H1 (cell line): ENCODE data around the gene OASL. TPM values are rescaled to one million over a fixed set of nuclear protein-coding genes. Genes with fewer than 3 reads are reported as not detected.

Source experiments
- CTCF ChIA-PET: fragments of 300-600 bp; sonication (Branson Sonifier 250); formaldehyde crosslinking; loops from one replicate; lab custom pipeline; 2021; ENCODE audit not compliant: partially characterized antibody; lab: Charles Lee
- POLR2A ChIA-PET: fragments of 300-600 bp; sonication (Branson Sonifier 250); formaldehyde crosslinking; loops from one replicate; lab custom pipeline; 2021; ENCODE audit warnings: inconsistent platforms; ENCODE audit not compliant: partially characterized antibody; lab: Charles Lee
- DNase-seq, 2 experiments: peaks; one replicate each; pipeline versions ENCODE4 v3.0.0 to v3.0.0-alpha.2; 2010 to 2022; ENCODE audit warnings: low spot score in 2 of 2, low read depth in 1 of 2, mixed read lengths in 1 of 2
- FAIRE-seq: peaks from 2 replicates; lab custom pipeline; 2011; peaks lifted over from hg19 to GRCh38; lab: Jason Lieb, UNC
- H2AFZ ChIP-seq: 2 replicates; pipeline ENCODE4 v1.8.1; 2012; ENCODE audit warnings: low read length, inconsistent platforms
- H2AK5ac ChIP-seq: 2 replicates; pipeline ENCODE4 v1.6.1; 2013; ENCODE audit warnings: low read depth, low read length
- H2BK120ac ChIP-seq: replicated peaks from 2 replicates; pipeline ENCODE3; 2013; ENCODE audit warnings: low read depth, low read length, inconsistent platforms
- H2BK12ac ChIP-seq: 2 replicates; pipeline ENCODE4 v1.6.1; 2013; ENCODE audit warnings: low read depth, low read length
- H2BK15ac ChIP-seq: 2 replicates; pipeline ENCODE4 v1.6.1; 2013; ENCODE audit warnings: low read length
- H2BK20ac ChIP-seq: 2 replicates; pipeline ENCODE4 v1.6.1; 2013; ENCODE audit warnings: low read length
- H2BK5ac ChIP-seq: 2 replicates; pipeline ENCODE4 v1.6.1; 2013; ENCODE audit warnings: low read depth, low read length
- H3K14ac ChIP-seq: 2 replicates; pipeline ENCODE4 v1.6.1; 2013; ENCODE audit warnings: inconsistent platforms; ENCODE audit not compliant: insufficient read length
- H3K18ac ChIP-seq: 2 replicates; pipeline ENCODE4 v1.6.1; 2013; ENCODE audit warnings: low read length; ENCODE audit errors: extremely low read depth
- H3K23ac ChIP-seq: 2 replicates; pipeline ENCODE4 v1.6.1; 2013; ENCODE audit warnings: inconsistent platforms; ENCODE audit not compliant: insufficient read length
- H3K23me2 ChIP-seq: 2 replicates; pipeline ENCODE4 v1.6.1; 2013; ENCODE audit warnings: low read depth, low read length
- H3K27ac ChIP-seq: 2 replicates; pipeline ENCODE4 v1.6.1; 2011; ENCODE audit warnings: low read depth, low read length, inconsistent platforms
- H3K27me3 ChIP-seq, 4 experiments: replicated peaks in 1 of 4; 1 replicate in 1 of 4; 2 replicates in 3 of 4; pipeline versions ENCODE4 v1.6.1 to v1.8.1; 2011 to 2013; ENCODE audit warnings: low read length in 3 of 4, mild to moderate bottlenecking in 3 of 4, inconsistent platforms in 2 of 4, mixed read lengths in 2 of 4, moderate library complexity in 1 of 4; ENCODE audit not compliant: control insufficient read depth in 3 of 4, insufficient read depth in 3 of 4; ENCODE audit errors: extremely low read depth in 1 of 4
- H3K36me3 ChIP-seq, 4 experiments: 2 replicates each; pipeline versions ENCODE4 v1.6.1 to v1.8.1; 2011 to 2013; ENCODE audit warnings: mild to moderate bottlenecking in 4 of 4, low read length in 3 of 4, moderate library complexity in 2 of 4, control low read depth in 1 of 4, inconsistent platforms in 1 of 4; ENCODE audit not compliant: insufficient read depth in 4 of 4, control insufficient read depth in 2 of 4
- H3K4ac ChIP-seq: replicated peaks from 2 replicates; pipeline ENCODE3; 2013; ENCODE audit warnings: low read length, low read depth, mixed read lengths, inconsistent platforms; ENCODE audit not compliant: insufficient read length
- H3K4me1 ChIP-seq, 4 experiments: replicated peaks in 1 of 4; 1 replicate in 1 of 4; 2 replicates in 3 of 4; pipeline versions ENCODE4 v1.6.1 to v1.8.1; 2011 to 2013; ENCODE audit warnings: low read length in 3 of 4, inconsistent platforms in 2 of 4, mixed read lengths in 1 of 4; ENCODE audit not compliant: insufficient read depth in 4 of 4, control insufficient read depth in 3 of 4
- H3K4me2 ChIP-seq, 2 experiments: 2 replicates each; pipeline versions ENCODE4 v1.6.1 to v1.8.1; 2011 to 2013; ENCODE audit warnings: low read depth in 2 of 2, low read length in 2 of 2, control low read depth in 1 of 2, inconsistent platforms in 1 of 2, mild to moderate bottlenecking in 1 of 2; ENCODE audit not compliant: insufficient read depth in 1 of 2
- H3K4me3 ChIP-seq, 4 experiments: fragments of 200-600, 300-600 bp in 1 of 4; sonication (generic), shearing (Covaris generic), sonication (Bioruptor Twin) in 1 of 4; 2 replicates each; pipeline versions ENCODE4 v1.5.1 to v1.8.1; 2011 to 2016; ENCODE audit warnings: low read length in 4 of 4, low read depth in 3 of 4, control low read depth in 2 of 4, inconsistent platforms in 2 of 4, mild to moderate bottlenecking in 2 of 4, mixed read lengths in 1 of 4, moderate library complexity in 1 of 4; ENCODE audit not compliant: insufficient read depth in 2 of 4; ENCODE audit errors: extremely low read depth in 1 of 4
- H3K56ac ChIP-seq: replicated peaks from 2 replicates; pipeline ENCODE3; 2013; ENCODE audit warnings: low read depth, mild to moderate bottlenecking, mixed read lengths, low read length, inconsistent platforms; ENCODE audit not compliant: insufficient read length
- H3K79me1 ChIP-seq: 2 replicates; pipeline ENCODE4 v1.6.1; 2013; ENCODE audit warnings: low read depth, low read length, control low read depth
- H3K79me2 ChIP-seq, 2 experiments: 2 replicates each; pipeline versions ENCODE4 v1.6.1 to v1.8.1; 2012 to 2013; ENCODE audit warnings: low read length in 2 of 2, mild to moderate bottlenecking in 2 of 2, inconsistent platforms in 1 of 2; ENCODE audit not compliant: insufficient read depth in 2 of 2, control insufficient read depth in 1 of 2
- H3K9ac ChIP-seq, 4 experiments: replicated peaks in 1 of 4; 1 replicate in 1 of 4; 2 replicates in 3 of 4; pipeline versions ENCODE4 v1.6.1 to v1.8.1; 2011 to 2013; ENCODE audit warnings: low read depth in 3 of 4, low read length in 3 of 4, control low read depth in 2 of 4, mild to moderate bottlenecking in 2 of 4, moderate library complexity in 2 of 4, inconsistent platforms in 1 of 4; ENCODE audit errors: extremely low read depth in 1 of 4
- H3K9me3 ChIP-seq, 2 experiments: 2 replicates each; pipeline versions ENCODE4 v1.6.1 to v1.8.1; 2012 to 2013; ENCODE audit warnings: mild to moderate bottlenecking in 2 of 2, moderate library complexity in 2 of 2, control low read depth in 1 of 2, inconsistent platforms in 1 of 2, low read depth in 1 of 2, low read length in 1 of 2, mixed read lengths in 1 of 2; ENCODE audit not compliant: insufficient read depth in 2 of 2
- H4K20me1 ChIP-seq, 2 experiments: replicated peaks in 1 of 2; 2 replicates each; pipeline versions ENCODE3 to v1.8.1; 2011 to 2013; ENCODE audit warnings: inconsistent platforms in 2 of 2, low read length in 2 of 2, mild to moderate bottlenecking in 1 of 2; ENCODE audit not compliant: insufficient read depth in 2 of 2, control insufficient read depth in 1 of 2
- H4K5ac ChIP-seq: 2 replicates; pipeline ENCODE4 v1.6.1; 2013; ENCODE audit warnings: low read length, low read depth, mixed read lengths, inconsistent platforms; ENCODE audit not compliant: insufficient read length
- H4K8ac ChIP-seq: 2 replicates; pipeline ENCODE4 v1.8.0; 2013; ENCODE audit warnings: mild to moderate bottlenecking, moderate library complexity, low read length, inconsistent platforms; ENCODE audit not compliant: insufficient read depth; ENCODE audit errors: extremely low read depth
- H4K91ac ChIP-seq: replicated peaks from 2 replicates; pipeline ENCODE3; 2013; ENCODE audit warnings: low read length, mixed read lengths, inconsistent platforms; ENCODE audit not compliant: insufficient read length
- CBX5 ChIP-seq: fragments of 300-800, 300-1000 bp; sonication (generic); IDR thresholded peaks from 2 replicates; pipeline ENCODE4 v1.7.1; 2016; ENCODE audit warnings: antibody characterized with exemption, low read length, low read depth
- CEBPB ChIP-seq: IDR thresholded peaks from 2 replicates; pipeline ENCODE4 v1.6.1; 2012; ENCODE audit warnings: low read depth, low read length
- POLR2AphosphoS5 ChIP-seq: IDR thresholded peaks from 2 replicates; pipeline ENCODE4 v1.6.1; 2011; ENCODE audit warnings: low read depth, low read length
- WGBS, 2 experiments: shearing (Covaris generic) in 1 of 2; methylation state at CpG; one replicate each; pipeline versions ENCODE4 v1.1.6 to v1.1.7; 2013 to 2015; ENCODE audit warnings: low lambda C conversion rate in 2 of 2, mixed read lengths in 2 of 2, inconsistent platforms in 1 of 2, low coverage in 1 of 2, missing lambda C conversion rate in 1 of 2; ENCODE audit not compliant: insufficient replicate concordance in 2 of 2, insufficient coverage in 1 of 2, insufficient read length in 1 of 2; ENCODE audit errors: extremely low coverage in 1 of 2, missing lambda C conversion rate in 1 of 2; 5-methylcytosine and 5-hydroxymethylcytosine counted together
- polyA plus RNA-seq, 7 experiments: library from polyadenylated mRNA; depleted of rRNA in 3 of 7; stranded (reverse) in 5 of 7; unstranded in 2 of 7; fragments of >200 nt in 5 of 7; fragments of 200-250 nt in 2 of 7; gene quantifications; 1 replicate in 5 of 7; 2 replicates in 1 of 7; 4 replicates in 1 of 7; pipeline versions ENCODE4 v1.2.1 to v1.2.3, GENCODE V29; 2011 to 2013; ENCODE audit warnings: missing spikeins in 2 of 7, mixed read lengths in 2 of 7
- total RNA-seq: library from RNA; stranded (reverse); fragmentation: NEBNext Ultra II Directional; extraction: Animal tissue kit (Norgen Biotek cat#: 25700); gene quantifications from 2 replicates; pipeline ENCODE4 v1.2.1, GENCODE V29; 2021

The OASL gene
- total and polyA plus RNA-seq, 2 of the 8 experiments (the other 6 are each of a cell fraction or from before 2014, with no cell fraction given), result not detected

GRCh38 chr12:121025442-121026226, 13.4 kb downstream of the OASL start:
- H2BK12ac ChIP-seq, result peak overlapping the region; percentile 27; the same call in 1 of the 2 replicates
- no peak overlapping the region for H3K9ac ChIP-seq
- H2BK5ac ChIP-seq, result no peak overlapping the region
- no peak overlapping the region for H3K18ac ChIP-seq
- H3K27me3 ChIP-seq, result no peaks in the 10 kb centered on the region
- no peak overlapping the region for H2BK20ac ChIP-seq
- H3K56ac ChIP-seq, result no peak overlapping the region
- H2BK120ac ChIP-seq, result no peak overlapping the region
- DNase-seq (no peak), FAIRE-seq (no peak)
- no peaks in the 10 kb centered on the region for H3K79me2 ChIP-seq
- no peak overlapping the region for H4K5ac ChIP-seq
- H4K91ac ChIP-seq, result no peak overlapping the region
- TF ChIP-seq CEBPB (no peak), CBX5 (no peak), POLR2AphosphoS5 (no peak)
- H3K9me3 ChIP-seq, result no peaks in the 10 kb centered on the region
- no peak overlapping the region for H3K4me2 ChIP-seq
- CTCF ChIA-PET, result interaction anchor here (0.7 to 3.2 kb wide), 5 partner anchors 12 to 91 kb away, joined by 3 to 13 read pairs (median 3); no protein-coding TSS in a partner anchor
- no peaks in the 10 kb centered on the region for H3K36me3 ChIP-seq
- no peak overlapping the region for H3K4ac ChIP-seq
- H3K79me1 ChIP-seq, result no peaks in the 10 kb centered on the region
- H3K4me3 ChIP-seq, result no peak overlapping the region
- no peak overlapping the region; the same call in 1 of the 2 replicates for H2AK5ac ChIP-seq
- H4K8ac ChIP-seq, result peak overlapping the region; percentile 71; the same call in 1 of the 2 replicates
- POLR2A ChIA-PET, result no interaction called here
- H3K14ac ChIP-seq, result no peak overlapping the region
- no peaks in the 10 kb centered on the region for H3K4me1 ChIP-seq
- no peak overlapping the region for H3K27ac ChIP-seq
- H4K20me1 ChIP-seq, result no peaks in the 10 kb centered on the region
- H3K23me2 ChIP-seq, result no peaks in the 10 kb centered on the region
- WGBS, 2 experiments, result 96% methylated on average over 11 of the region's 11 CpGs; no CpG with 5 or more reads in 1 of the 2 experiments
- H2AFZ ChIP-seq, result 0 out of 2 replicates have a peak overlapping the region, but pooled peaks have one; percentile 5
- no peak overlapping the region for H3K23ac ChIP-seq
- H2BK15ac ChIP-seq, result no peak overlapping the region
